Esophagus squamous epithelium (tissue), 5 donors: Measurements from ENCODE around the gene POTEJ. TPM values are rescaled to one million over a fixed set of nuclear protein-coding genes. Genes with fewer than 3 reads are reported as not detected.
"Not testable (repeated sequence)": the region's sequence is repeated elsewhere in the genome, so short reads cannot be mapped to it uniquely, and the experiment has no call there.

Source experiments
- DNase-seq: peaks from one replicate; lab custom pipeline; 2025; lab: John Stamatoyannopoulos, UW
- H3K27ac ChIP-seq, 4 donors: fragments of 200-600 bp; sonication (generic); one replicate each; pipeline ENCODE4 v1.5.1; 2016 to 2019; ENCODE audit warnings: mild to moderate bottlenecking in 1 of 4
- H3K27me3 ChIP-seq, 4 donors: fragments of 200-600 bp; sonication (generic); 1 replicate in 3 of 4; 2 replicates in 1 of 4; pipeline versions ENCODE4 v1.5.1 to v1.6.0; 2017 to 2021; ENCODE audit warnings: antibody characterized with exemption in 1 of 4
- H3K36me3 ChIP-seq, 3 donors: fragments of 200-600 bp; sonication (generic); one replicate each; pipeline ENCODE4 v1.5.1; 2016 to 2019
- H3K4me1 ChIP-seq, 3 donors: fragments of 200-600 bp; sonication (generic); one replicate each; pipeline ENCODE4 v1.5.1; 2017 to 2019
- H3K4me3 ChIP-seq, 4 donors: fragments of 200-600 bp; sonication (generic); 1 replicate in 3 of 4; 2 replicates in 1 of 4; pipeline ENCODE4 v1.5.1; 2016 to 2019; ENCODE audit warnings: mild to moderate bottlenecking in 2 of 4, moderate library complexity in 1 of 4
- H3K9me3 ChIP-seq, 3 donors: fragments of 200-600 bp; sonication (generic); one replicate each; pipeline ENCODE4 v1.5.1; 2016 to 2019
- WGBS, 2 donors: methylation state at CpG; one replicate each; pipeline ENCODE4 v1.1.5; 2018; 5-methylcytosine and 5-hydroxymethylcytosine counted together
- intact Hi-C: fragments of 100-400 bp; cut with DNase I; formaldehyde crosslinking; loops from one replicate; pipeline ENCODE4 v1.15.0; 2022
- total RNA-seq, 4 donors: library from RNA; depleted of rRNA; stranded (reverse); fragments of >200 nt; gene quantifications; one replicate each; pipeline ENCODE4 v1.1.0, GENCODE V29; 2016
- donor health status: DM: yes; HTN: yes; CAD: no.

POTEJ gene
- total RNA-seq, result not detected

DNA sequence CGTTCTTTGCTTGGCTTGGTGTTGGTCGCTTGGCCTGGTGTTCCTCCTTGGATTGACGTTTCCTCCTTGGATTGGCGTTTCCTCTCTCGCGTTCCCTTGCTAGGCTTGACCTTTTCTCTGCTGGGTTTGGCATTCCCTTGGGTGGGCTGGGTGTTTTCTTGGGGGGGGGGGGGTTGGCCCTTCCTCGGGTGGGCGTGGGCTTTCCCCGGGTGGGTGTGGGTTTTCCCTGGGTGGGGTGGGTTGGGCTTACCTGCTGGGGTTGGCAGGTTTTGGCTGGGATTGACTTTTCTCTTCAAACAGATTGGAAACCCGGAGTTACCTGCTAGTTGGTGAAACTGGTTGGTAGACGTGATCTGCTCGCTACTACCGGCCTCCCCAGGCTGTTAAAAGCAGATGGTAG, at the start of gene POTEJ:
Gene POTEJ (plus strand): TSS at position 301 of the 400 bp plus-strand sequence. CDS start 93 bp downstream, at position 394.
- DNase-seq, H3K9me3 ChIP-seq, H3K36me3 ChIP-seq, intact Hi-C loops, H3K27me3 ChIP-seq, H3K27ac ChIP-seq, H3K4me3 ChIP-seq, H3K4me1 ChIP-seq: not testable (repeated sequence)
- WGBS, 2 donors, result no CpG with 5 or more reads among the region's 13 CpGs

GRCh38 chr2:130566165-130566564, 45.1 kb upstream of the POTEJ start:
- intact Hi-C loops, H3K27ac ChIP-seq, H3K4me1 ChIP-seq, H3K4me3 ChIP-seq, H3K9me3 ChIP-seq, H3K27me3 ChIP-seq, H3K36me3 ChIP-seq, DNase-seq: not testable (repeated sequence)
- no CpG with 5 or more reads among the region's 4 CpGs for WGBS, 2 donors

GRCh38 chr2:130571929-130572328, 39.3 kb upstream of the POTEJ start:
- DNase-seq, H3K9me3 ChIP-seq, H3K27me3 ChIP-seq, H3K27ac ChIP-seq, H3K4me1 ChIP-seq, H3K4me3 ChIP-seq, intact Hi-C loops, H3K36me3 ChIP-seq: not testable (repeated sequence)
- WGBS, 2 donors, result no CpG with 5 or more reads among the region's 3 CpGs

- H3K9me3 ChIP-seq, H3K4me3 ChIP-seq, DNase-seq, H3K4me1 ChIP-seq, H3K27me3 ChIP-seq, H3K36me3 ChIP-seq, H3K27ac ChIP-seq, intact Hi-C loops: not testable (repeated sequence)
- WGBS, 2 donors, result no CpG with 5 or more reads among the region's 13 CpGs
Observed at GRCh38 chr2:130574230-130574629, 37.0 kb upstream of the POTEJ start.

DNA sequence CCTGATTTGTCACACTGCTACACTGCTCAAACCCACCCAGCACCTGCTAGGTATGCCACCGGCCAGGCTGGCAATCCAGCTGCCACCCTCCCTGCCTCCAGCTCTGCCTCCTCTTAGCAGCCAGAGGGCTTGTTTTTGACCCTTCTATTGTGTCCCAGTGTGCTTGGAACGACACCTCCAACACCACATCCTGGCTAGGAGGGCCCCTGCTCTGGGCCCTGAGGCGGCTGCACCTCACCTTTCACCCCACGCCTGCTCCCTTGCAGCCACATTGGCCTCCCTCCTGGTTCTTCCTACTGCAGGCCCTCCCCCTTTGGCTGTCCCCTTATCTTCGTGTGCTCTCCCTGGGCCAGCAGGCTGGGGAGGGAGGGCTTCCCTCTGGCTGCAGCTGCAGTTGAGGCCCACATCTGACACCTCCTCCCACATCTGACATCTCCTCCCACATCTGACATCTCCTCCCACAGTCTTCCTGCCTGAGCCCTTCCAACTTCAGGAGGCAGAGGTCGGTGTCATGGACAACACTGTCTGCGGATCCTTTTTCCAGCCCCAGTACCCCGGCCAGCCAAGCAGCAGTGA, 34.9 kb upstream of the POTEJ start:
- H3K36me3 ChIP-seq, intact Hi-C loops, H3K4me1 ChIP-seq, DNase-seq, H3K27ac ChIP-seq, H3K27me3 ChIP-seq, H3K4me3 ChIP-seq, H3K9me3 ChIP-seq: not testable (repeated sequence)
- no CpG with 5 or more reads among the region's 8 CpGs for WGBS, 2 donors

DNA sequence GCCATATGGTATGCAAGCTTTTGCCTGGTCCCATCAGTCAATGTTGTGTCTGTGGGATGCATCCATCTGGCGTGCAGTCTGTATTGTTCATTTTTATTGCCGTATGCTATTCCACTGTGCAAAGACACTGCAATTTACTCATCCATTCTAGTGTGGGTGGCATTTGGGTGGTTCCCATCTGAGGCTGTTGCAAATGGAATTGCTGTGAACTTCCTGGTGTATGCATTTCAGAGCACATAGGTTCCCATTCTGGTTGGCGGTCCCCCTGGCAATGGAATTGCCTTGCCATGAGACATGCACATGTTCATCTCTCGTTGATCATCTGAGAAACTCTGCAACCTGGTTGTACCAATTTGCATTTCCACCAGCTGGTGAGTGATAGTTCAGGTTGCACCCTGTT, 33.7 kb upstream of the POTEJ start:
- H3K9me3 ChIP-seq, intact Hi-C loops, H3K27ac ChIP-seq, DNase-seq, H3K27me3 ChIP-seq, H3K36me3 ChIP-seq, H3K4me3 ChIP-seq, H3K4me1 ChIP-seq: not testable (repeated sequence)
- no CpG with 5 or more reads among the region's 4 CpGs for WGBS, 2 donors

GRCh38 chr2:130579121-130579520, 32.1 kb upstream of the POTEJ start:
- H3K4me1 ChIP-seq, H3K9me3 ChIP-seq, H3K36me3 ChIP-seq, DNase-seq, H3K27ac ChIP-seq, intact Hi-C loops, H3K4me3 ChIP-seq, H3K27me3 ChIP-seq: not testable (repeated sequence)
- WGBS, 2 donors, result 73% methylated on average over 4 of the region's 7 CpGs; no CpG with 5 or more reads in 1 of the 2 donors

GRCh38 chr2:130581491-130581890, 29.7 kb upstream of the POTEJ start:
- H3K9me3 ChIP-seq, H3K27me3 ChIP-seq, H3K4me1 ChIP-seq, intact Hi-C loops, H3K36me3 ChIP-seq, DNase-seq, H3K4me3 ChIP-seq, H3K27ac ChIP-seq: not testable (repeated sequence)
- no CpG with 5 or more reads among the region's 7 CpGs for WGBS, 2 donors

DNA sequence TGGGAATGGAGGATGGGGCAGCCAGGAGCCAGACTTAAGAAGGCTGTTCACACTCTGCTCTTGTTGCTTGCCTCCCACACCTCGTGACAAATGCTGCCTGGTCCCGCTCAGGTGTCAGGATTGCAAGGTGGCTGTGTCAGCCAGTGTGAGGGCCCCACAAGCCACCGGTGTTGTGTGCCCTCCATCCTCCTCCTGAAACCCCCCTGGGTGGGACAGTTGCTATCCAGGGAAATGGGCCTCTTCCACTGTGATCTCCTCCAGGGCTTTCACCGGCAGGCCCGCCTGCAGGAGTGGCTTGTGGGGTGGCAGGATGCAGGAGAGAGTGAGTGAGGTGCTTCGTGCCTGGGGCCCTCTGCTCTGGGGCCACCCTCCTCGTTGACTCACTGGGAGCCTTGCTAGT, 28.3 kb upstream of the POTEJ start:
- WGBS, 2 donors, result no CpG with 5 or more reads among the region's 7 CpGs
- intact Hi-C loops, DNase-seq: not testable (repeated sequence)

GRCh38 chr2:130583582-130583981, 27.7 kb upstream of the POTEJ start:
- H3K27me3 ChIP-seq, H3K27ac ChIP-seq, H3K9me3 ChIP-seq, DNase-seq, H3K36me3 ChIP-seq, H3K4me3 ChIP-seq, intact Hi-C loops, H3K4me1 ChIP-seq: not testable (repeated sequence)
- 53 to 71% methylated on average over 3 of the region's 7 CpGs for WGBS, 2 donors

More for the DNA sequence above, 28.3 kb upstream of the POTEJ start:
- H3K4me3 ChIP-seq, H3K27ac ChIP-seq, H3K9me3 ChIP-seq, H3K27me3 ChIP-seq, H3K4me1 ChIP-seq, H3K36me3 ChIP-seq: not testable (repeated sequence)

GRCh38 chr2:130584726-130585125, 26.5 kb upstream of the POTEJ start:
- WGBS, 2 donors, result 100% methylated on average over 2 of the region's 4 CpGs; no CpG with 5 or more reads in 1 of the 2 donors

DNA sequence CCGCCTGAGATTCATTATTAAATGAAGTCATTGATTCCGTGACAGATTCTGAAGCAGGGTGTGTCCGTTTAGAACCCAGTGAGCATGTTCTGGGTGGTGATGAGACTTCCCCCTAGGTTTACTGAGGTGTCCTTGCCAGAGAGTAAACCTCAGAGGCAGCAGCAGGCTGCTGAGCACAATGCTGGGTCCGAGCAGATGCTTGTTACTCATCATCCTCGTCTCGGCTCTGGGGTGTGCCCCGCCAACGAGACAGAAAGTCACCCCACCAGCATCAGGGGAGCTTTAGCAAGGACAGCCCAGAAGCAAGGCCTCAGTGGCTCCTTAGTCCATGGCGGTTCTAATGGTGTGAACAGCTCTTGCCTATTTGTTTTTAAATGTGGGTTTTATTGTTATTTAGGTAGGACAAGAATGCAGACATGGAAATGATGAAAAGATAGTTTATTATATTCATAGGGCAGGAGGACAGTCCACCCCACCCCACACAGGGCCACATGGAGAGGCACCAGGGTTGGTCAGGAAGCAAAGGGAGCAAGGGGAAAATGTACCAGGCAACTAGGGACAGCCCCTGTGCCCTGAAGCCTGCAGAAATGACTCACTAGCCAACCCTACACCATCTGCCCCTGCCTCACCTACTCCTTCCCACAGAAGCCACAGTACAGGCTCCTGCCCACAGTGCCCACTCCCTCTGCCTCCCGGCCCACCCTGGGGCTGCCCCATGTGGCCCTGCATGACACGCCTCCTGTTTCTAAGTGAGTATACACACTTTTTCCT, 22.4 kb upstream of the POTEJ start:
- WGBS, 2 donors, result no CpG with 5 or more reads among the region's 11 CpGs
- H3K4me3 ChIP-seq, intact Hi-C loops: not testable (repeated sequence)

More at GRCh38 chr2:130584726-130585125, 26.5 kb upstream of the POTEJ start:
- intact Hi-C loops, H3K9me3 ChIP-seq, H3K27ac ChIP-seq, H3K4me1 ChIP-seq, H3K36me3 ChIP-seq, H3K4me3 ChIP-seq, DNase-seq, H3K27me3 ChIP-seq: not testable (repeated sequence)

GRCh38 chr2:130590170-130590841, 20.9 kb upstream of the POTEJ start:
- H3K4me1 ChIP-seq, intact Hi-C loops, H3K27me3 ChIP-seq, H3K4me3 ChIP-seq, H3K36me3 ChIP-seq, H3K27ac ChIP-seq, DNase-seq, H3K9me3 ChIP-seq: not testable (repeated sequence)
- 15 to 20% methylated on average over 5 of the region's 8 CpGs for WGBS, 2 donors

More for the DNA sequence above, 22.4 kb upstream of the POTEJ start:
- not testable (repeated sequence) for H3K27ac ChIP-seq, H3K9me3 ChIP-seq, H3K4me1 ChIP-seq, H3K36me3 ChIP-seq, H3K27me3 ChIP-seq, DNase-seq
